Fibroblast of lung (primary cell): ENCODE results near the gene BMP8A.
"Not testable (repeated sequence)": the region's sequence is repeated elsewhere in the genome, so short reads cannot be mapped to it uniquely, and the experiment has no call there.

Experiments used
- CTCF ChIP-seq, 2 donors: IDR thresholded peaks in 1 of 2; conservative IDR thresholded peaks in 1 of 2; 1 replicate in 1 of 2; 2 replicates in 1 of 2; pipeline ENCODE4 v1.5.1; 2011 to 2012; ENCODE audit warnings: low read length in 2 of 2, control low read depth in 1 of 2, inconsistent platforms in 1 of 2, low read depth in 1 of 2, mild to moderate bottlenecking in 1 of 2
- EZH2 ChIP-seq: IDR thresholded peaks from 2 replicates; pipeline ENCODE4 v1.5.1; 2012; ENCODE audit warnings: low read length, control low read depth, mild to moderate bottlenecking; ENCODE audit errors: missing control alignments

GRCh38 chr1:39527190-39527579, 35.7 kb downstream of the BMP8A start:
- TF ChIP-seq CTCF (conservative IDR thresholded peaks at IDR 0.05 in 1 of 2, IDR thresholded peaks at IDR 0.05 in 1 of 2; ENCODE audit: low read depth in 1 of 2, low read length in 2 of 2); EZH2: not testable (repeated sequence)
